Skeletal muscle satellite cell (primary cell): Measurements from ENCODE around the gene THY1.
"Not testable (repeated sequence)": the region's sequence is repeated elsewhere in the genome, so short reads cannot be mapped to it uniquely, and the experiment has no call there.

Experiments
- H3K27me3 ChIP-seq: 2 replicates; pipeline ENCODE4 v1.7.0; 2013; ENCODE audit warnings: low read length; ENCODE audit not compliant: control insufficient read depth, insufficient read depth
- H3K36me3 ChIP-seq: 2 replicates; pipeline ENCODE4 v1.7.0; 2013; ENCODE audit warnings: mild to moderate bottlenecking, control low read depth, low read length; ENCODE audit not compliant: insufficient read depth
- H3K4me1 ChIP-seq: 2 replicates; pipeline ENCODE4 v1.7.0; 2013; ENCODE audit warnings: low read length; ENCODE audit not compliant: control insufficient read depth, insufficient read depth
- H3K4me2 ChIP-seq: 2 replicates; pipeline ENCODE4 v1.7.0; 2013; ENCODE audit warnings: mild to moderate bottlenecking, low read length
- H3K4me3 ChIP-seq: 2 replicates; pipeline ENCODE4 v1.7.0; 2013; ENCODE audit warnings: low read length
- H3K9ac ChIP-seq: 2 replicates; pipeline ENCODE4 v1.7.0; 2013; ENCODE audit warnings: mild to moderate bottlenecking, low read depth, low read length, moderate library complexity
- H3K9me3 ChIP-seq: replicated peaks from 2 replicates; pipeline ENCODE4 v1.7.0; 2013; ENCODE audit warnings: mild to moderate bottlenecking, control low read depth, low read length

The THY1 gene

DNA sequence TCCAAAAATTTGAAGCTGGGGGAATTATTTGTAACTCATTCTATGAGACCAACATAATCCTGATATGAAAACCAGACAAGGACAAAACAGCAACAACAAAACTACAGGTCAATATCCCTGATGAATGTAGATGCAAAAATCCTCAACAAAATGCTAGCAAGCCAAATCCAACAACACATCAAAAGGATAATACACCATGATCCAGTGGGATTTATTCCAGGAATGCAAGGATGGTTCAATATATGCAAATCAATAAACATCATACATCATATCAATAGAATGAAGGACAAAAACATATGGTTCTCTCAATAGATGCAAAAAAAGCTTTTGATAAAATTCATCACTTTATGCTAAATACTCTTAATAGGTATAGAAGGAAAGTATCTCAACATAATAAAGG lies 22.1 kb downstream of the THY1 start:
- Histone ChIP-seq H3K4me3 (no peak overlapping the region), H3K9me3 (peaks cover 7% of the 10 kb centered on the region), H3K9ac (no peak overlapping the region), H3K36me3 (no peaks in the 10 kb centered on the region), H3K4me2 (no peak overlapping the region), H3K4me1 (no peaks in the 10 kb centered on the region), H3K27me3 (peaks cover 3% of the 10 kb centered on the region)

DNA sequence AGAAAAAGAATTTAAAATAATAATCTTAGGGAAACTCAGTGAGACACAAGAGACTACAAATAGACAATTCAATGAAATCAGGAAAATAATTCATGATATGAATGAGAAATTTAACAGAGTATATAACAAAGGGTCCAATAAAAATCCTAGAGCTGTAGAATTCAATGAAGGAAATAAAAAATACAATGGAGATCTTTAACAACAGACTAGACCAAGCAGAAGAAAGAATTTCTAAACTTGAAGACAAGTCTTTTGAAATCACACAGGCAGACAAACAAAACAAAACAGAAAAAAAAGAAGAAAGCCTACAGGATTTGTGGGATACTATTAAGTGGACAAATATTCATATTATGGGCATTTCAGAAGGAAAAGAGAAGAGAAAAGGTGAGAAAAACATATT lies 25.2 kb downstream of the THY1 start:
- Histone ChIP-seq H3K27me3 (peaks cover 3% of the 10 kb centered on the region), H3K4me3 (no peak overlapping the region), H3K4me1 (no peaks in the 10 kb centered on the region), H3K4me2 (no peak overlapping the region), H3K36me3 (no peaks in the 10 kb centered on the region), H3K9ac (no peak overlapping the region), H3K9me3 (peaks cover 7% of the 10 kb centered on the region)

DNA sequence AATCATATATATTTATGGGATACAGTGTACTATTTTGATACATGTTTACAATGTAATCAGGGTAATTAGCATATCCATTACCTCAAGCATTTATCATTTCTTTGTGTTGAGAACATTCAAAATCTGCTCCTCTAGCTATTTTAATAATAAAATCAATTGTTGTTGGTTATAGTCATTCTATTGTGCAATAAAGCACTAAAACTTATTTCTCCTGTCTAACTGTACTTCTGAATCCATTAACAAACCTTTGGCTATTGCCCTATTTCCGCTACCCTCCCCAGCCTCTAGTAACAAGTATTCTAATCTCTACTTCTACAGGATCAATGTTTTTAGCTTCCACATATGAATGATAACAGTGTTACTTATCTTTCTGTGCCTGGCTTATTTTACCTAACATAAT lies 26.1 kb downstream of the THY1 start:
- Histone ChIP-seq H3K4me1 (no peaks in the 10 kb centered on the region), H3K36me3 (no peaks in the 10 kb centered on the region)

DNA sequence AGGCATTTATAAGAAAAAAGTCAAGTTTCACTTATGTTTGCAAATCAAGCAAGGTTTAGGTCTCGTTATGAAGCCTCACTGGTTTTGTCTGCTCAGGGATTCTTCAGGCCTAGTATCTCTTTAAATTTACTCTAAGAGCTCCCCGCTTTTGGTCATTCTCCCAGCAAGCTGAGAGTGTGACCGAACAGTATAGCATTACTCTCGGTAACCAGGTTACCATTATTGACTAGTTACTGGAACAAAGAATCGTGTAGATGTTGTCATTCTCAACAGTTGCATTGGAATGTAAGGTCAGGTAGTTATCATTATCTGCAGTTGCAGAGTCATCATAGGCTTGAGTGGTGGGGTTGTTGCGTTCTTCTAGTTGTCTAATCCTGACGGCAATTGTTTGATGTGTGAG lies 31.7 kb downstream of the THY1 start:
- no peaks in the 10 kb centered on the region for H3K4me1 ChIP-seq
- peaks cover 3% of the 10 kb centered on the region for H3K27me3 ChIP-seq
- H3K9ac ChIP-seq, result no peak overlapping the region
- no peak overlapping the region for H3K4me2 ChIP-seq
- H3K4me3 ChIP-seq, result no peak overlapping the region
- H3K36me3 ChIP-seq, result no peaks in the 10 kb centered on the region
- no peaks in the 10 kb centered on the region for H3K9me3 ChIP-seq

More for the DNA sequence above, 26.1 kb downstream of the THY1 start:
- Histone ChIP-seq H3K4me3 (no peak overlapping the region), H3K9ac (no peak overlapping the region), H3K27me3 (peaks cover 3% of the 10 kb centered on the region), H3K9me3 (peaks cover 7% of the 10 kb centered on the region), H3K4me2 (no peak overlapping the region)

DNA sequence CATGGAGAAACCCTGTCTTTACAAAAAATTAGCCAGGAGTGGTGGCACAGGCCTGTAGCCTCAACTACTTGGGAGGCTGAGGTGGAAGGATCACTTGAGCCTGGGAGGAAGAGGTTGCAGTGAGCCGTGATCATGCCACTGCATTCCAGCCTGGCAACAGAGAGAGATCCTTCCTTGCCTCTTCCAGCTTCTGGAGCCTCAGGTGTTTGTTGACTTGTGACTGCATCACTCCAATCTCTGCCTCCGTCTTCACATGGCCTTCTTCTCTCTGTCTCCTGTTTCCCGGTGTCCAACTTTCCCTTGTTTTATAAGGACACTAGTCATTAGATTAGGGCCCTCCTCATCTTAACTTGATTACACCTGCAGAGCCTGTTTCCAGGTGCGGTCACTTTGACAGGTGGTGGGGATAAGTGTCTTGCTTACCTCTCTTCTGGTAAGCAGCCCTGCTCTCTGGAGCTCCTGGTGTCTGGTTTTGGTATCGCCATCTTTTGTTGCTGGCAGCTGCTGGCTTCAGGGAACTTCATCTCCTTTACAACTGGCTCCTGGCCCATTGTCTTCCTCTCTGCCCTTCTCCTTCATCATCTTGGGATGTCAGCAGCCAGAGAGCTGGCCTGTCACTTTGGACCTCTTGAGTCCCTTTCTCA lies 33.2 kb downstream of the THY1 start:
- Histone ChIP-seq H3K9ac (no peak overlapping the region), H3K36me3 (no peaks in the 10 kb centered on the region), H3K27me3 (no peaks in the 10 kb centered on the region), H3K4me3 (no peak overlapping the region), H3K4me2 (no peak overlapping the region), H3K4me1 (no peaks in the 10 kb centered on the region), H3K9me3 (no peaks in the 10 kb centered on the region)

DNA sequence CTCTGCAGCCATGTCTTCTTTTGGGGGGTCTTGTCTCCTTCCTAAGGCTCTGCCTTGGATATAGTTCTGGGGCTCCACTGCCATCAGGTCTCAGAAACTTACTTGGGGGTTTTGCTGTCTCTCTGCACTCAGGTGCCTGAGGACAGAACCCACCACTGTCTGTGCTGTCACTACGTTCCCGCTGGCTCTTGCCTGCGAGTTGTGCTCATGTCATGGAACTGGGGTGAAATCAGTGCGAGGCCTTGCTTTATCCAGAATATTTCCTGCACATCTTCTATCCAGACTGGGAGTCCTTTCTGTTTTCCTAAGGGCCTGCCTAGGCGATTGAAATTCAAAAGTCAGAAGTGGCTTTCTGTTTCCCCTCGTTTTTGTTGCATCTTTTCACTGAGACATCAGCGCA lies 34.9 kb downstream of the THY1 start:
- Histone ChIP-seq H3K9me3 (no peaks in the 10 kb centered on the region), H3K27me3 (peaks cover 8% of the 10 kb centered on the region), H3K4me2 (no peak overlapping the region), H3K9ac (no peak overlapping the region), H3K4me3 (no peak overlapping the region), H3K36me3 (no peaks in the 10 kb centered on the region), H3K4me1 (no peaks in the 10 kb centered on the region)

DNA sequence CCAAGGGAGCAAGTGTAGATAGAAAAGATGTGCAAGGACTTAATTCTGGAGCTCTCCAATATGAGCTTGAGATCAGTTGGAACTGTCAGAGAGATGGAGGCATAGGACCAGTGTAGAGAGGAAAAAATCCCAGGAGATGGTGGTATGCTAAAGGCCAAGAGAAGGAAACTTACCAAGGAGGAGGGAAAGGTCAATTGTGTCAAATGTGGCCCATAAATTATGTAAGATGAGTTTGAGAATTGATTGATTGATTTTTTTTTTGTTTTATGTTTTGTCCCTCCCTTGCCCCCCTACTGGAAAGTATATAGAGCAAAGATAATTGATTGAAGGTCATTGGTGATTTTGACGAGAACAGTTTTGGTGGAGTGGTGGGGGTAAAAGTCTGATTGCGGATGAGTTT lies 38.6 kb downstream of the THY1 start:
- H3K9me3 ChIP-seq, result no peaks in the 10 kb centered on the region
- peaks cover 8% of the 10 kb centered on the region for H3K27me3 ChIP-seq
- no peak overlapping the region for H3K4me2 ChIP-seq
- H3K4me1 ChIP-seq, result peaks cover 14% of the 10 kb centered on the region
- no peaks in the 10 kb centered on the region for H3K36me3 ChIP-seq
- no peak overlapping the region for H3K4me3 ChIP-seq
- no peak overlapping the region for H3K9ac ChIP-seq

DNA sequence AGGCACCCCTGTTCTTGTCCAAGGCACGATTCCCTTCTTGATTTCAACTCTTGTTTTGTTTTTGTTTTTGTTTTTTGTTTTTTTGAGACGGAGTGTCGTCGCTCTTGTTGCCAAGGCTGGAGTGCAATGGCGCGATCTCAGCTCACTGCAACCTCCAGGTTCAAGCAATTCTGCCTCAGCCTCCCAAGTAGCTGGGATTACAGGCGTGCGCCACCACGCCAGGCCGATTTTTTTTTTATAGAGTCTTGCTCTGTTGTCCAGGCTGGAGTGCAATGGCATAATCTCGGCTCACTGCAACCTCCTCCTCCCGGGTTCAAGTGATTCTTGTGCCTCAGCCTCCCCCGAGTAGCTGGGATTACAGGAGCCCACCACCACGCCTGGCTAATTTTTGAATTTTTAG lies 40.5 kb downstream of the THY1 start:
- H3K27me3 ChIP-seq, H3K4me3 ChIP-seq, H3K36me3 ChIP-seq, H3K9ac ChIP-seq, H3K9me3 ChIP-seq: not testable (repeated sequence)
- Histone ChIP-seq H3K4me2 (peak overlapping the region; percentile 84), H3K4me1 (peaks cover 17% of the 10 kb centered on the region)

DNA sequence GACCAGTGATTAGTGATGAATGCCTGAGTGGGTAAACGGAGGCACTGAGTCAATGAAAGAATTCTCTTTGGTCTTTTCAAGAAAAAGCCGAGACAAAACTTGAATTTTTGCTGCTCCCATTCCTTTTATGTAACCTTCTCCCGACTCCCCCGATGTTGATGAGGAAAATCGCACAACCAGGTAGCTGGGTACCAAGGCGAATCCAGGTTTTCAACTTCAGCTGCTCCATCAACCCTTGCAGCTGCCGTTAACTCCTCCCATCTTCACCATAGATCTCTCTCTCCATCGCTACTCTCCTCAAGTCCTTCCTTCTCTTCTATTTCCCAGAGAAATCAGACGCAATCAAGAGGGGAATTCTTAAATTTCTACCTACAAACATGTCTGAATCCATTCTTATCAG lies 40.9 kb downstream of the THY1 start:
- peak overlapping the region; percentile 47 for H3K9ac ChIP-seq
- no peaks in the 10 kb centered on the region for H3K36me3 ChIP-seq

DNA sequence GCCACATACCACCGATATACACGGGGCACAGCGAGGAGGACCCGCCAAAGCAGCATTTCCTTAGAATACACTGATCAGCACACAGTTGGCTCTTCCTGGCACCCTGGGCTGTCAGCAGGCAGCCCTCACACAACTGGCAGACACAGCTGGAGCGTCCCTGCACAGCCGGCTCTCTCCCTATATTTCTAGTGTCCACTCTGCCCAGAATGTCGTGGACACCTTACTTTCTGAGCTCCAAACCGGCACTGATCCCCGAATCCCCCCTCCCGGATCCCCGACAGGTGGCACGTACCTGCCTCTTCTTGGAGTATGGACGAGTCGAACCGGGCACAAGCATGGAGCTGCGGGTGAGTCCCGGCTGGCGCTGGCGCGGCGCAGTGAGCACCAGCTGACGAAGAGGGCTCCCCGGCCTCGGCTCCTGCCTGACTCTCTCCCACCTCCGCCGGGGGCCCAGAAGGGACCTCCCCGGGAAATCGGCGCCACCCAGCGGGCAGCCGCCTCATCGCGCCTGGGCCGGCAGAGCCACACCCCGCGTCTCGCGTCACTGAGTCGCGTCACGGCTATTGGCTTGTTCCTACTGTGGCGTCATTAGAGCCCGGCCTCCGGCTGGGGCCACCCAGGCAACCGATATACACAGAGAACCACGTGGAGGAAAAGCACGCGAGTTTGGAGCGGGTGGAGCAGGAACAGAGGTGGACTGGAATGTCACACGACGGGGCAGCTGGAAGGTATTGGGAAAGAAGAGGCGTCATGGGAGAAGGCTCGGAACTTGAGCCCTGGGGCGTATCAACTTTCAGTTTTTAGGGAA lies 41.6 kb downstream of the THY1 start, which contains the start of gene USP2:
USP2 (minus strand) TSS at position 510 of the 808 bp plus-strand sequence. CDS start 8,210 bp downstream, outside the sequence.
- peak within 1 kb of the TSS; percentile 84 for H3K4me2 ChIP-seq
- peak within 1 kb of the TSS; percentile 74 for H3K9ac ChIP-seq
- peaks cover 26% of the 10 kb centered on the region for H3K4me1 ChIP-seq
- peaks cover 8% of the 10 kb centered on the region for H3K27me3 ChIP-seq
- peak within 1 kb of the TSS; percentile 75 for H3K4me3 ChIP-seq
- H3K9me3 ChIP-seq, result no peaks in the 10 kb centered on the region
- H3K36me3 ChIP-seq, result no peaks in the 10 kb centered on the region

More for the DNA sequence above, 40.9 kb downstream of the THY1 start:
- Histone ChIP-seq H3K9me3 (no peaks in the 10 kb centered on the region), H3K4me3 (peak overlapping the region; percentile 75), H3K4me2 (peak overlapping the region; percentile 84), H3K4me1 (peaks cover 21% of the 10 kb centered on the region), H3K27me3 (peaks cover 8% of the 10 kb centered on the region)

DNA sequence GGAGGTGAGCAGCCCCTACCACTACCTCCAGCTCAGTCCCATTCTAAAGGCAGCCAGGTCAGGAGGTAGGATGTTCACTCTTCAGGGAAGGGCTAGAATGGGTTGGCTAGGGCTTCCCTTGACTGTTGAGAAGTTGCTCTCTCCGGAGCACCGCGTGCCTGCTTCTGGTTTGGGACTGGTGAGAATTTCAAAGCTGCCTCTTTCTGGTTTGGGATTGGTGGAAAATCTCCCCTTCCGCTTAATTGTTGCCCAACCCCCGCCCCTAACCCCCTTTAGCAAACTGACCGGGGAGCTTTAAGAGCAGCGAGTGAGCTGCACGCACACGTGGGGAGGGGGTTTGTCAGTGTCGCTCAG lies 42.2 kb downstream of the THY1 start:
- Histone ChIP-seq H3K9ac (peak overlapping the region; percentile 74), H3K4me2 (peak overlapping the region; percentile 84), H3K4me1 (peaks cover 32% of the 10 kb centered on the region), H3K4me3 (peak overlapping the region; percentile 75), H3K27me3 (peaks cover 8% of the 10 kb centered on the region), H3K36me3 (no peaks in the 10 kb centered on the region), H3K9me3 (no peaks in the 10 kb centered on the region)
